ENCODE data around the gene PVALEF.

GRCh38 chr17:81198826-81199481 is 33.6 kb downstream of the PVALEF start:
- TF ChIP-seq RAD21 (IDR thresholded peaks at IDR 0.05 in 1 of 2, conservative IDR thresholded peaks at IDR 0.05 in 1 of 2; ENCODE audit: low read depth in 2 of 2, low read length in 2 of 2) (no peak), EP300 (IDR thresholded peaks at IDR 0.05; ENCODE audit: borderline replicate concordance in 1 of 2, low read depth in 2 of 2, low read length in 2 of 2) (no peak), RXRA (IDR thresholded peaks at IDR 0.05; ENCODE audit: insufficient read depth, low read depth, low read length) (no peak), CTCF (IDR thresholded peaks at IDR 0.05; ENCODE audit: control extremely low read depth in 1 of 3, insufficient read depth in 1 of 3, low read depth in 1 of 3, low read length in 3 of 3) (no peak), YY1 (IDR thresholded peaks at IDR 0.05; ENCODE audit: low read depth, low read length) (no peak)
